ENCODE results near the gene FCHSD2.
A peak's percentile ranks its signal among the peaks of the same experiment; 100 is the strongest.

The FCHSD2 gene

GRCh38 chr11:72864702-72865655, 277.1 kb downstream of the FCHSD2 start:
- no peak overlapping the region for H3K4me3 Mint-ChIP-seq
- H3K9me3 Mint-ChIP-seq = no peaks in the 10 kb centered on the region
- H3K36me3 Mint-ChIP-seq (ENCODE audit: low read depth) = peaks cover 35% of the 10 kb centered on the region
- H3K27me3 Mint-ChIP-seq (ENCODE audit: low read depth, poor library complexity) = no peaks in the 10 kb centered on the region
- no peaks in the 10 kb centered on the region for H3K4me1 Mint-ChIP-seq
- DNase-seq = no peak
- no peak for TF ChIP-seq CTCF (IDR thresholded peaks at IDR 0.05)
- H3K27ac Mint-ChIP-seq = no peak overlapping the region

- Mint-ChIP-seq H3K36me3 (ENCODE audit: low read depth) (peaks cover 31% of the 10 kb centered on the region), H3K4me1 (no peaks in the 10 kb centered on the region), H3K27ac (peak overlapping the region; percentile 2)
Measured at GRCh38 chr11:72863916-72864315, 278.2 kb downstream of the FCHSD2 start.

GRCh38 chr11:72863091-72863490, 279.0 kb downstream of the FCHSD2 start:
- DNase-seq = no peak
- no peak overlapping the region for H3K27ac Mint-ChIP-seq
- no peak for TF ChIP-seq CTCF (IDR thresholded peaks at IDR 0.05)

More at GRCh38 chr11:72863916-72864315, 278.2 kb downstream of the FCHSD2 start:
- TF ChIP-seq CTCF (IDR thresholded peaks at IDR 0.05) = no peak
- DNase-seq = no peak
- Mint-ChIP-seq H3K9me3 (no peaks in the 10 kb centered on the region), H3K4me3 (no peak overlapping the region), H3K27me3 (ENCODE audit: low read depth, poor library complexity) (no peaks in the 10 kb centered on the region)

GRCh38 chr11:72860592-72860991, 281.5 kb downstream of the FCHSD2 start:
- Mint-ChIP-seq H3K27me3 (ENCODE audit: low read depth, poor library complexity) (no peaks in the 10 kb centered on the region), H3K36me3 (ENCODE audit: low read depth) (peaks cover 13% of the 10 kb centered on the region), H3K4me1 (no peaks in the 10 kb centered on the region), H3K9me3 (no peaks in the 10 kb centered on the region), H3K4me3 (no peak overlapping the region), H3K27ac (no peak overlapping the region)
- DNase-seq = no peak
- TF ChIP-seq CTCF (IDR thresholded peaks at IDR 0.05) = no peak

More at GRCh38 chr11:72863091-72863490, 279.0 kb downstream of the FCHSD2 start:
- Mint-ChIP-seq H3K4me3 (no peak overlapping the region), H3K27me3 (ENCODE audit: low read depth, poor library complexity) (no peaks in the 10 kb centered on the region), H3K9me3 (no peaks in the 10 kb centered on the region), H3K4me1 (no peaks in the 10 kb centered on the region), H3K36me3 (ENCODE audit: low read depth) (peaks cover 34% of the 10 kb centered on the region)

- Mint-ChIP-seq H3K9me3 (no peaks in the 10 kb centered on the region), H3K4me3 (no peak overlapping the region), H3K27ac (no peak overlapping the region), H3K36me3 (ENCODE audit: low read depth) (peaks cover 13% of the 10 kb centered on the region), H3K27me3 (ENCODE audit: low read depth, poor library complexity) (no peaks in the 10 kb centered on the region), H3K4me1 (no peaks in the 10 kb centered on the region)
- no peak for TF ChIP-seq CTCF (IDR thresholded peaks at IDR 0.05)
- DNase-seq = no peak
Measured at GRCh38 chr11:72860010-72860409, 282.1 kb downstream of the FCHSD2 start.

Measured in nephron progenitor cell (in vitro differentiated cells).